HG03060 (cell line): ENCODE data around the gene EPHB1.
"Not testable (repeated sequence)": the region's sequence is repeated elsewhere in the genome, so short reads cannot be mapped to it uniquely, and the experiment has no call there.

Experiments used
- ATAC-seq: cut with Tn5 transposase; IDR thresholded peaks from one replicate; pipeline ENCODE4 v1.9.1; 2021; ENCODE audit warnings: low read depth, moderate number of reproducible peaks; ENCODE audit not compliant: unreplicated experiment

The EPHB1 gene

DNA sequence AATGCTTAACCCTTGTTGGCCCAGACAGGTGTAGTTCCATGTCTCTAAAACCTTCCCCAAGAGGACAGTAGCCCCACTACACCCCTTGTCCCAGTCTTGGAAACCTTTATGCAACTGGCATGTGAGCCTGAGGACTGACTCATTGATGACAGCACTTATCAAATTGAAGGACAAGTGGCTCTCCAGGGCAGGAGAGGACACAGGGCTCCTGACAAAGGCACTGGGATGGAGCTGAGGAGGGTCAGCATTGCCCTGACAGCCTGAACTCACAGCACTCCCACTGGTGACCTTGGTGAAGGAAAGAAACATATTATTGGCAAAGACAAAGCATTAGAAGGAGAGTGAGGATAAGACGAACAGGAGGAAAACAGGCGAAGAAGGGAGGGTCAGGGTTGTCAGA, 139.9 kb downstream of the EPHB1 start:
- no peak for ATAC-seq

DNA sequence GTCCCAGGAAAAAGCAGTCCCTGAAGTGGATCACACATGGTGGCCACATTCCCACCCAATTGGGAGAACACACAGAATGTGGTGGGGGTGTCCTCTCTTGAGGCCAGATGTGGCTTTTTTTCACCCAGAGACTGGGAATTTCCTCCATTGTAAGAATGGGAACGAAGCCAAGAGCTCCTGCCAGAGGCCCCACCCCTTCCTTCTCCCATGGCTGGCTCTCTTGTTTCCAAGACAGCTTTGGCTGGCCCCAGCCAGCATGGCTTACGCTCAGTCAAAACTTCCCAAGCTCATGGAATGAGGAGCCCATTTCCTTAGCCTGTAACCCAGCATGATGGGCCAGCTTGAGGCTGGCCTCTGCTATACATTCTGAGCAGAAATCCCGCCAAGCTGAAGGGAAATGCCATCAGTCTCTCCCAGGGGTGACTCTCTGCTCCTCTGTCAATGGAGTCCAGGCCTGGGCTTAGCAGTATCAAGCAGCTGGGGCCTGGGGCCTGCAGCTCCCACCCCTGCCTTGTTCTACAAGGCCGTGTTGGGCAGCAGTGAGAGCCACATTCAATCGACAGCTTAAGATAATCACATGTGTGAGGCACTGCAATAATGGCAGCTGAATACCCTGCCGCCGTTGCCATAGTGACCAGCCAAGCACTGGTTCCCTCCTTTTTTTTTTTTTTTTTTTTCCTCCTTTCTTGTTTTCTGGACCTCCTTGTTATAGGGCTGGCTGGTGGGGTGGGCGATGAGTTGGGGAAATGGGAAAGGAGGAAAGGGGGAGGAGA, 142.4 kb downstream of the EPHB1 start:
- no peak for ATAC-seq

DNA sequence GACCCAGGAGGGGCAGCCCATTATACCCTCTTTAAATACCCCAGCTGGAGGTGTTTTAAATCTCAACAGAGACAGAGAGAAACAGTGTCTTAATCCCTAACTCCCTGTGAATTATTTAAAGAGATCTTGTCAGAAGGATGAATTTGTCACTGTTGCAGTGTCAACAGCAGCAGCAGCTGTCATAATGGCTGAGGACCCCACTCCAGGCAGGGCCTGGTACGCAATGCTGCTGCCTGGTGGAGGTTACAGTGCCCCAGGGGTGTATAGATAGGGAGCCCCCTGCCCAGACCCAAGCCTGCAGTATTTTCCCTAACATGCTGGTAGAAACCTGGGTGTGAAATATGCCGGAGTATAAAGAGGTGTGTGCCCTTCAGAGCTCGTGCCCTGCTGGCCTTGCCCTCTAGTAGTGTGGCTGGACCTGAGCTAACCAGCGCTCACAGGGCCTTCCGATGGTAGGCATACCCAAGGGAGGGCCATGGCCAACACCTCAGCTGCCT, 143.0 kb downstream of the EPHB1 start:
- ATAC-seq: no peak

DNA sequence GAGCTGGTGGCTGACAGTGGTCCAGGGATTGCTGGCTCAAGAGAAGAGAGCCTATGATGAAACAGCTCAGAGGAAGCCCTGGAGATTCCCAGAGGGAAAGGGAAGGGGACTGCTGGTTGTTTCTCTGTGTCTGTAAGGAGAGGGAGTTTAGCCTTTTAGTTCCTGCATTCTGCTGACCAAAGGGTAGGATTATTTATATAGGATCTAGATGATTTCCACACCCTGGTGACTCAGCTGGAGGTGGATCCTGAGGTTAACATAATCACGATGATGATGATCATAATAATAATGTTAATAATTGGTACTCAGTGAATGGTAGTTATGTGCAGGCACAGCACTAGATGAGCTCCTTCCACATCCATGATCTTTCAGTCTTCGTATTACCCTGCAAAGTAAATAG, 144.9 kb downstream of the EPHB1 start:
- no peak for ATAC-seq

DNA sequence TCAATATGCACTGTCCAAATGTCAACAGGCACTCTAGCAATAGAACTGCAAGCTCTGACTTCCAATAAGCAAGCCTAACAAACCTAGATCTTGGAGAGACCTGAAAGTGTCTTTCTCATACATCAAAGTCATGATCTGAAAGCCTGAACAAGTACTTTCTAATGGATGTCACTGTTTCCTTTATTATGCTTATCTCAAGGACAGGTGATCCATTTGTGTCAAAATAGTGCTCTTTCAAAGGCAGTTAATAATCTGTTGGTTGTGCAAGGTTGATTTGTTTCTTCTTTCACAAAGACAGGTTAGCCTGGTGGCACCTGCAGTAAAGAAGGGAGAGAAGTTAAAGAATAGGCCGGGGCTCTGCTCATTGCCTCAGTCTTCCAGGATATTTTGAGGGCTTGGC, 146.8 kb downstream of the EPHB1 start:
- ATAC-seq: no peak

DNA sequence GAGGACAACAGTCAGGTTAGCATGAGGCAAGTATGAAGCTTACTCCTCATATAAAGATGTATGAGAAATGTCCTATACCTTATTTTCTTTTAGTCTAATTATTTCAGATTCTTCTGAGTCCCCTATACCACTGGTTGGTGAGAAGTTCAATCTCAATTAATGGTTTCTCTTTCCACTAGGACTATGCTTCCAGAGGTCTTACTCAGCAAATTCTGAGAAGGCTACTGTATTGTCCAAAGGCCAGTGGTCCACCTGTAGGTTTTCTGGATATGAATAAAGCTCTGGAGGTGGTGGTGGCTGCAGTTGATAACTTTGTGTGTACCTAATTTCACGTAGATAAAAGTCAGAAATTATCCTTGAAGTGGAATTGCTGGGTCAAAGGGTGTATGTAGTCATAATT, 149.4 kb downstream of the EPHB1 start:
- ATAC-seq: no peak

DNA sequence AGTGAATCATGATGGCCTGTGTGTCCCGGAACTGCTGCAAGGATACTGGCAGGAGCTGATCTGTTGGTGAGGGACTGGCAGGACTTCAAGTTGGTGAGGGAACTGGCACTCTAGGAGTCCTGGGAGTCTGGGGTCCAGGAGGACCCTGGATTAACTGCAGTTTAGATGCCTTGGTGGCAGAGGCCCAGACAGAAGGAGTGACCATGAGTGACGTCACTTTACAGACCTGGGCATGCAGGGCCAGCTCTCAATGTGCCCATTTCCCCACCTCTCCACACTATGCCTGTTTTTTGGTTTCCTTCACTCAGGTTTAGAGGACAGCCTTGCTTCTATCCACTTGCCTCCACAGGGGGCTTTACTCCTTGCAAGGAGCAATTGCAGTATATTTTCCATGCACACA, 154.1 kb downstream of the EPHB1 start:
- no peak for ATAC-seq

DNA sequence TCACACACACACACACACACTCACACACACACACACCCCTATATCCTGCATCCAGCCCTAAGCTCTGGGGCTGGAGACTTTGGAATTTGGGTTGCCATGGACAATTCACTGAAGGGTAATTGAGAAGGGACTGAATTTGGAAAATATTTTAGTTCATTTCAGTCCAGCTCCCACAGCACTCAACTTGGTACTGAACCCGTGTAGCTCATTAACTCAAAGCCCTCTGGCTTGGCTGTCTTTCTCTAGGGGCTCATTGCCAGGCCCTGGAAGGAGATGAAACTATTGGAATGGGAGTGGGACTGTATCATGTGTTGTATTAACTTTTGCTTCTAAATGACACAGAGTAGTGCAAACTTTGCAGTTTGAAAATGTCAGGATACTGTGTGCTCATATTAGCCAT, 157.3 kb downstream of the EPHB1 start:
- no peak for ATAC-seq

DNA sequence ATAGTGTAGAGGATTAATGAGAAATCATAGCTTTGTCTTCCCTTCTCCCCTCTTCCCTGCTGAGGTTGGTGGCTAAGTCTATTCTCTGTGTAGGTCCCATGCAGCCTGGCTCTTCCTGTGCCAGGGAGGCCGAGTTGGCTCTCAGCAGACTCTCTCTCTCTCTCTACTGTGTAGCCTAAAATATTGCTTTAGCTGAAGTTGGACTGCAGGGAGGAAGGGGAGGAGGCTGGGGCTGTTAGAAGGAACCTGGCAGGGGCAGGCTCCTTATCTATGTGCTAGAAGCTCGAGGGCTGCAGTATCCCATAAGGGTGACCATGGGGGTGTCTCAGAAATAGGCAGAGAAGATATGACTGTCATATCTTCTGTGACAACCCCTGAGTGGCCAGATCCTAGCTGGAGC, 160.8 kb downstream of the EPHB1 start:
- no peak for ATAC-seq

DNA sequence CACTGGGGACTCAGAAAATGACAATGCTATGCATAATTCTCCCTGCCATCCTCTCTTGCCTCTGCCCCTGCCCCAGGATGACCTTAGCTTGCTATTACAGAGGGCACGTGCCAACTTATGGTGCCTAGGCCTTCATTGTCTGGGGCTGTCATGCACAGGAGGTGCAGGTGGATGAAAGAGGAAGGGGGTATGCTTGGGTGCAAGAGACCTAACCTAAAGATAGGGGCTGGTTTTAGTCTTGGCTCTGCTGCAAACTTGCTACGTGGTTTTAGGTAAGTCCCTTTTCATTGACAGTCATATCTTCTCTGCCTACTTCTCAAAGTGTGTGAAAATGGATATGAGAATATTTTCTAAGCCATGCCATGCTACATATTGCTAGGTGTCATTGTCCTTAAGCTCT, 161.3 kb downstream of the EPHB1 start:
- peak; percentile 74 for ATAC-seq

DNA sequence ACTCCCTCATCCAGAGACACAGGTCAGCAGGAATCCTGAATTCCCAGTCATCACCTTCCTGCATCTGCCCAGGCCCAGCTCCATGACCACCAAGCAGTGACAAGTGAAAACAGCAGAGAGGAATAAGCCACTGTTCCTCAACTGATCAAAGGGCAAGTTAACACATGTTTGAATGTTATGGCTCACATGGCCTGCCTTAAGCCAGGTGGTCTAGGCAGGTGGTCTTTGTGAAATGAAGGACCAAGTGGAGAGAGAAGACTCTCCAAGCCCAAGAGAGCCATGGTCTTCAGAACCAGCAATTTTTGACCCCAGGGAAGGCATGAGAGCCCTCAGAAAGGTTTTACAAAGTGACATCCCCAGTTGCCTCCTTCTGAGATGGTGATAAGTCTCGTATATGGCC, 161.8 kb downstream of the EPHB1 start:
- ATAC-seq: no peak

DNA sequence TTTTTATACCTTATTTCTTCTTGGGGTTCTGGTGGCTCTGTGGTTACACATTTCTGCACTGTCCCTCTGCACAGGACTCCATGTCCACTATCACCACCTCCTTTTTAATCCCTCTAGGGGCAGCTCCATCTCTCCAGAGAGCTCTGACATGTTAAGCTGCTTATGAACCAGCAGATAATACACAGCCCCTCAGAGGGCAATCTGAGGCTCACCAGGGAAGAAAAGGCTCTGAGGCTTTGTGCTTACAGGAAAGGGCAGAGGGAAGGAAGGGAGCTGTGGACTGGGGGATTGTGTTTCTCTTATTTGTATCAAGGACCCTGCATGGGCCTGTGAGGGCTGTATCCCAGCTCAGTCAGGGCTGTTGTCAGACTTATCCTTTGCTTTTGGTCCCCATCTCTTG, 164.5 kb downstream of the EPHB1 start:
- no peak for ATAC-seq

DNA sequence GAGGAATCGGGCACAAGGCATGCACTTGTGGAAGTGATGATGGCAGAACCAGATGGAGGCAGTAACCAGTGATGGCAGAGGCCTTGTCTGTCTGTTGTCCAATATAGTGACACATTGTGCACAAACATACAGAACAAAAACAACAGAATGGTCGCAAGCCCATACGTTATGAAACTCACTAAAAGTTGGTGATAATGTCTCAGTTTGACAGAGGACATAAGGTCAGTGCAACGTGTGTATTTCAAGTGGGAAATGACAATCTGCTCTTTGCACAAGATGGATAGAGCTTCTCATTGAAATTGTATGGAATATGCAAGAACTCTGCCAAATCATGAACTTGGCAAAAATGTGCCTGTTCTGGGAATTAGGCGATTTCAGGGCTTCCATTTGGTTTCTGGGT, 169.2 kb downstream of the EPHB1 start:
- no peak for ATAC-seq

DNA sequence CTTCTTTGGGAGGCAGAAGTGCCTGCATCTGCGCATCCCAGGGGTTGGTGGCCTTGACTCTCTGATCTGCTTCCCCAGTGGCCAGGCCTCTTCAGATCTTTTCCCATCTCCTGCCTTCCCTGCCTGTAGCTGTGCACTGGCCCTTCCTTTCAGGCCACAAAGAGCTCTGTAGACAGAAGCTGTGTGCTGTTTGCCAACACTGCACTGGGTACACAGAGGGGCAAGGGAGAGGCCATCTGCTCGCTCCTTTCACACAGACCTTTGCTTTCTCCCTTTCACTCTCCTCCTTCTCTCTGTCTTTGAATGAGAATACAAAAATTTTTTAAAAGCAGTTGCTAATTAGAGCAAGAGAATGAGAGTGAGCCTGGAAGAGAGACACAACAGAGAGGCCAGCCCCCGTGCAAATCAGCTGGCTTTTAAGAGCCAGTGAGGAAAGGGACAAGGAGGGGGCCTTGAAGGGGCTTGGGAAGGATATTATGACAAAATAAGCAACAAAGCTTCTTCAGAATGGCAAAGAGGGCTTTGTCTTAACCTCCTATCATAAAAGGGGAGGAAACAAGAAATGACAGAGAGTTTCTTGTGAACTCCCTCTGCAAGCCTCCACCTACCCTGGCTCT, 170.9 kb downstream of the EPHB1 start:
- no peak for ATAC-seq

DNA sequence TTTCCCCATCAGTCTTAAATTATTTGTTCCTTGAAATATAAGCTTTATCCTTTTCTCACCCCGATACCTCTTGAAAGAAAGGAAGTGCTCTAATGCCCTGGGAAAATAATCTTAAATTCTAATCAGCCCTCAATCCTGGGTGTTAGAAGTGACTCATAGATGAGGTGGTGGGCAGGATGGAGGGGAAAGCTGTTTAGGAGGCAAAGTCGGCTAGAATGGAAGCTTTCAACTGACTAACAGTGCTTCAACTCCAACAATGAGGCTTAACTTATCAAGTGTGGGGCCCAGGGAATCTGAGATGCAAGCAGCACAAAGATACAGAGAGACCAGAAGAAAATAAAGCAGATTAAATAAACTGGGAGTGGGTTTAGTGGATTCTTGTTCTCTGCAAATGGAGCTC, 175.8 kb downstream of the EPHB1 start:
- no peak for ATAC-seq

DNA sequence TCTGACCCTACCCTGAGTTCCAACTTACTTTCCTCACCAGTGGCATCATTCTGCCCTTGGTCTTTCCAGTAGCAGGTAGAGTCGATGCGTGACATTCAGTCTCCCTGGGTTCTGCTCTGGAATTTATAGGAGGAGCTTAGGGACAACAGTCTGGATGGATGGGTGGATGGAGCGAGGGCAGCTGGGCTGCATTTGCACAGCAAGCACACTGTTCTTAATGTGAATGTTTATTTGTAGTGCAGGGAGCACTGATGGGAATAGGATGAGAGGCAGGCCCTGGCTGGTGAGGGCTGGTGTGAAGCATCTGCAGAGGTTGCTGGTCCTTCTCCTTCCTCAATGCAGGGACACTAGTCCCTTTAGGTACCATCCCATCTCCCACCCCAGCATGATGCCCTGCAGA, 176.2 kb downstream of the EPHB1 start:
- no peak for ATAC-seq

DNA sequence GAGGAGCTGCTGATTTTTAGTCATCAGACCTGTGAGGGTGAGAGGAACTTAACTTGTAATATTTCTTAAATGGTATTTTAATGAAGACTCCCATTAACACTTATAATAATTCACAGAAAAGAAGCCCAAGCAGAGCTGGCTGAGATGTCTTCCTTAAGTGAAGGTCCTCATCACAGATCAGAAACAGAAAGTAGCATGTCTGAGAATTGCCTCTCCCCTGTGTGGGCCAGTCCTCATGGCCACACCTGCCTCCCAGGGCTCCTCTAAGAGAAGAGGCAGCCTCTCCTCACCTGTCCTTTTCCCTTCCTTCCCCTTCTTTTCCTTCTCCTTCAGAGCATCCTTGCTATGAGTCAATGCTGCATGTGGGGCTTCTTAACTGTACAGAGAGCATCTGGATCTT, 176.8 kb downstream of the EPHB1 start:
- not testable (repeated sequence) for ATAC-seq

DNA sequence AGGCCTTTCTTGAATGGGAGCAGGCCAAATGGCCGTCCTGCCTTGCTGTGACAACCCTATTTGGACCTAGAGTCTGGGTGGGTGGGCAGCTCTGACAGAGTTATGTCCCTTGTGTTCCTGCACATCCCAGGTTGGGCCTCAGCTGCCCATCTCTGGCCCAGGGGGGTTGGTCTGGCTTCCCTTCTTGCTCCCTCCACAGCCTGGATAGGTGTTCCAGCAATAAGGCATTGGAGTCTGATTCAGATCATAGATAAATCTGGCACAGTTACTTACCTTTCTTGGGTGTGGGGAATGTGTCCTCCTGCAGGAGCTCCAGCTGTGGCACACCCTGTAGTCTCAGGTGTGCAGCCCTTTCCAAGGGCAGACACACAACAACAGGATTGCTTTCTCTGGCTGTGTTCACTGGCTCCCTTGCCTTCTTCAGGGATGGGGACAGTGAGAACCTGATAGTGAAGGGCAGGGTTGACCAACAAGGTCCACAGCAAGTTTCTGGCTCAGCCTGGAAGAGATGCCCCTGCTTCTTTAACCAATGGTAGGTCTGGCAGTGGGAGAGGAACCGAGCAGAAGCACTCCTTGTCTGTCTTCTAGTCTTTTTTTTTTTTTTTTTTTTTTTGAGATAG, 177.9 kb downstream of the EPHB1 start:
- no peak for ATAC-seq

DNA sequence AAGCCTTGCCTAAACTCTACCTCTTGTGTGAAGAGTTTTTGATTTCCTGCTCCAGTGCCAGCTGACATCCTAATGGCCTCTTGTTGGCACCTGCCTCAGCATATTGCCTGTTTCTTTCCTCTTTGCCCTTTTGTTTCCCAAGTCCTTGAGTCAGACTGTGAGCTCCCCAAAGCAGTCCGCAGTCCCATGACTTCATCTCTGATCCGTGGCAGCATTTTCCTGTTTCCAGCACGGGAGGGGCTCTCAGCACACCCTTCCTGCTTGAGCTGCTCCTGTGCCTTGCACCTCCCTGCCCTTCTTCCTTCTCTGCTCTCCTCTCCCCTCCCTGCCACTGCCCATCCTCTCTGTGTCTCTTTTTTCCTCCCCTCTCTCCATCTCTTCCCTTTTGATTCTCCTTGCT, 179.6 kb downstream of the EPHB1 start:
- no peak for ATAC-seq

DNA sequence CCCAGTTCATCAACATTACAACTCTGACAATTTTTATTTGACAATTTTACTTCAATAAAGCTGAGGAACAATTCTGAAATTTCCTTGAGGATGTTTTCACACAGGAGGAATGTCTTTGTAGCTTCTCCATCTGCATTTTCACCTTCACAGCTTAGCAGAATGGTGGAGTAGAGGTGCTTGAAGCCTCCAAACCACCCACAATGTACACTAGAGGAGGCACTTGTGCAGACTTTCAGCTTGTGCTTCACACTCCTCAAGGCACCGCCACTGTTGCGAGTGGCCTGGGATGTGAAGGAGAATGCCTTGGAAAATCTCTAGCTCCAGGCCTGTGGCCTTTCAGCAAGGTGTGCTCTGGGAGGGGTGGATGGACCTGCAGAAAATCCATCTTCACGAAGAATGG, 181.9 kb downstream of the EPHB1 start:
- no peak for ATAC-seq

DNA sequence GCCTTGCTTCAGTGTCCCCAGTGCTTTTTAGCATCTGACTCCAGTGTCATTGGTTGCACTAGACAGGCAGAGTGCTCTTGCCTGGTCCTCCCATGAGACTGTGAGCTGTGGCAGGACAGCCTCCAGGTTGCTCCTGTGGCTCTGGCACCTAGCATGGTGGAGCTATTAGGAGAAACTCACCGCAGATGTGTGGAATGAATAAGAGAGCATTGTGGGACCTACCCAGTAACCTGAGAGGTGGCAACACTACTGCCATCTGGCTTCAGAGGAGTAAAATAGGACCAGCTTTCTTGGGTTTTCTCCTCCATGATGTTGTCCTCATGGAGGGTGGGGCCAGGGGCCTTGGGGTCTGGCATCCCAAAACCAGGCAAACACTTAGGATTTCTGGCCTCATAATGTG, 183.6 kb downstream of the EPHB1 start:
- ATAC-seq: no peak
